Liver (tissue), 3 donors: ENCODE results near the gene CHRDL1.

Source experiments
- EGR1 ChIP-seq, 2 donors: IDR thresholded peaks; 2 replicates each; pipeline ENCODE4 v1.6.1; 2016 to 2018; ENCODE audit warnings: antibody characterized with exemption in 2 of 2, low read depth in 2 of 2
- FOXA1 ChIP-seq: IDR thresholded peaks from 2 replicates; pipeline ENCODE4 v1.6.1; 2016; ENCODE audit warnings: antibody characterized with exemption
- FOXA2 ChIP-seq: IDR thresholded peaks from 2 replicates; pipeline ENCODE4 v1.6.1; 2016; ENCODE audit warnings: antibody characterized with exemption
- GABPA ChIP-seq, 2 donors: IDR thresholded peaks in 1 of 2; conservative IDR thresholded peaks in 1 of 2; 2 replicates each; pipeline ENCODE4 v1.6.1; 2016; ENCODE audit warnings: antibody characterized with exemption in 2 of 2, mild to moderate bottlenecking in 1 of 2, moderate library complexity in 1 of 2
- JUND ChIP-seq, 2 donors: IDR thresholded peaks; 2 replicates each; pipeline ENCODE4 v1.6.1; 2016; ENCODE audit warnings: antibody characterized with exemption in 2 of 2
- NR2F2 ChIP-seq: IDR thresholded peaks from 2 replicates; pipeline ENCODE4 v1.6.1; 2016; ENCODE audit warnings: antibody characterized with exemption
- RXRA ChIP-seq, 2 donors: IDR thresholded peaks; 2 replicates each; pipeline ENCODE4 v1.6.1; 2017 to 2018; ENCODE audit warnings: antibody characterized with exemption in 2 of 2, mild to moderate bottlenecking in 1 of 2
- SP1 ChIP-seq: IDR thresholded peaks from 2 replicates; pipeline ENCODE4 v1.6.1; 2018; ENCODE audit warnings: antibody characterized with exemption, mild to moderate bottlenecking
- TAF1 ChIP-seq: conservative IDR thresholded peaks from 2 replicates; pipeline ENCODE4 v1.6.1; 2016; ENCODE audit warnings: antibody characterized with exemption, mild to moderate bottlenecking
- TF ChIP-seq, protein P1 (sequence below): fragments of 150-350 bp; IDR thresholded peaks from 2 replicates; pipeline ENCODE4 v1.5.1; 2017; ENCODE audit warnings: improper control_type of control experiment, low read depth, low read length; ENCODE audit not compliant: missing input control
- TF ChIP-seq, protein P2 (sequence below): IDR thresholded peaks from 2 replicates; pipeline ENCODE4 v1.6.1; 2016; ENCODE audit warnings: antibody characterized with exemption, mild to moderate bottlenecking
- TF ChIP-seq, protein P3 (sequence below): IDR thresholded peaks from 2 replicates; pipeline ENCODE4 v1.6.1; 2016; ENCODE audit warnings: antibody characterized with exemption
- donor health status: healthy.
- donor health status: healthy.

DNA sequence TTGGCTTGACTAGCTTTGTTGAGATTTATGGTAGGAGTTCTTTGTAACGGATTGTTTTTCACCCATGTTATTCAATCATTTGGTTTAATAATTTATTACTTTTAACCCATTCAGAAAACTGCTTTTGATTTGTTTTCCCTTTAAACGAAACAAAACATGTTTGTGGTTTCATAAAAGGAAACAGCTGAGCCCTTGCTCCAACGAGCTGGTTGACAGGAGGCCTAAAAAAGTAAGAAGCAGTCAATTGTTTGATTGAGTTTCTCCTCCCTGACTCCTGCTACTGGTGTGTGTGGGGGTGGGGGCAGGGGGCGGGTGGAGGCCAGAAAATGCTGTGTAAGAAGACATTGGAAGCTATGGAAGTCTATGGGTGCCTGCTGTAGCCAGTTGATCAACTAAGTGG, 102.8 kb downstream of the CHRDL1 start:
- TF ChIP-seq JUND (IDR thresholded peaks at IDR 0.05) = no peak
- no peak for TF ChIP-seq RXRA (IDR thresholded peaks at IDR 0.05)
- TF ChIP-seq, protein P1, sequence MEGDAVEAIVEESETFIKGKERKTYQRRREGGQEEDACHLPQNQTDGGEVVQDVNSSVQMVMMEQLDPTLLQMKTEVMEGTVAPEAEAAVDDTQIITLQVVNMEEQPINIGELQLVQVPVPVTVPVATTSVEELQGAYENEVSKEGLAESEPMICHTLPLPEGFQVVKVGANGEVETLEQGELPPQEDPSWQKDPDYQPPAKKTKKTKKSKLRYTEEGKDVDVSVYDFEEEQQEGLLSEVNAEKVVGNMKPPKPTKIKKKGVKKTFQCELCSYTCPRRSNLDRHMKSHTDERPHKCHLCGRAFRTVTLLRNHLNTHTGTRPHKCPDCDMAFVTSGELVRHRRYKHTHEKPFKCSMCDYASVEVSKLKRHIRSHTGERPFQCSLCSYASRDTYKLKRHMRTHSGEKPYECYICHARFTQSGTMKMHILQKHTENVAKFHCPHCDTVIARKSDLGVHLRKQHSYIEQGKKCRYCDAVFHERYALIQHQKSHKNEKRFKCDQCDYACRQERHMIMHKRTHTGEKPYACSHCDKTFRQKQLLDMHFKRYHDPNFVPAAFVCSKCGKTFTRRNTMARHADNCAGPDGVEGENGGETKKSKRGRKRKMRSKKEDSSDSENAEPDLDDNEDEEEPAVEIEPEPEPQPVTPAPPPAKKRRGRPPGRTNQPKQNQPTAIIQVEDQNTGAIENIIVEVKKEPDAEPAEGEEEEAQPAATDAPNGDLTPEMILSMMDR = no peak
- TF ChIP-seq GABPA (IDR thresholded peaks at IDR 0.05 in 1 of 2, conservative IDR thresholded peaks at IDR 0.05 in 1 of 2) = no peak
- TF ChIP-seq NR2F2 = no peak
- TF ChIP-seq FOXA1 = no peak
- no peak for TF ChIP-seq FOXA2
- no peak for TF ChIP-seq SP1
- TF ChIP-seq, protein P2, sequence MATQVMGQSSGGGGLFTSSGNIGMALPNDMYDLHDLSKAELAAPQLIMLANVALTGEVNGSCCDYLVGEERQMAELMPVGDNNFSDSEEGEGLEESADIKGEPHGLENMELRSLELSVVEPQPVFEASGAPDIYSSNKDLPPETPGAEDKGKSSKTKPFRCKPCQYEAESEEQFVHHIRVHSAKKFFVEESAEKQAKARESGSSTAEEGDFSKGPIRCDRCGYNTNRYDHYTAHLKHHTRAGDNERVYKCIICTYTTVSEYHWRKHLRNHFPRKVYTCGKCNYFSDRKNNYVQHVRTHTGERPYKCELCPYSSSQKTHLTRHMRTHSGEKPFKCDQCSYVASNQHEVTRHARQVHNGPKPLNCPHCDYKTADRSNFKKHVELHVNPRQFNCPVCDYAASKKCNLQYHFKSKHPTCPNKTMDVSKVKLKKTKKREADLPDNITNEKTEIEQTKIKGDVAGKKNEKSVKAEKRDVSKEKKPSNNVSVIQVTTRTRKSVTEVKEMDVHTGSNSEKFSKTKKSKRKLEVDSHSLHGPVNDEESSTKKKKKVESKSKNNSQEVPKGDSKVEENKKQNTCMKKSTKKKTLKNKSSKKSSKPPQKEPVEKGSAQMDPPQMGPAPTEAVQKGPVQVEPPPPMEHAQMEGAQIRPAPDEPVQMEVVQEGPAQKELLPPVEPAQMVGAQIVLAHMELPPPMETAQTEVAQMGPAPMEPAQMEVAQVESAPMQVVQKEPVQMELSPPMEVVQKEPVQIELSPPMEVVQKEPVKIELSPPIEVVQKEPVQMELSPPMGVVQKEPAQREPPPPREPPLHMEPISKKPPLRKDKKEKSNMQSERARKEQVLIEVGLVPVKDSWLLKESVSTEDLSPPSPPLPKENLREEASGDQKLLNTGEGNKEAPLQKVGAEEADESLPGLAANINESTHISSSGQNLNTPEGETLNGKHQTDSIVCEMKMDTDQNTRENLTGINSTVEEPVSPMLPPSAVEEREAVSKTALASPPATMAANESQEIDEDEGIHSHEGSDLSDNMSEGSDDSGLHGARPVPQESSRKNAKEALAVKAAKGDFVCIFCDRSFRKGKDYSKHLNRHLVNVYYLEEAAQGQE = no peak
- TF ChIP-seq TAF1 = no peak
- no peak for TF ChIP-seq EGR1 (IDR thresholded peaks at IDR 0.05; ENCODE audit: low read depth in 2 of 2)
- TF ChIP-seq, protein P3, sequence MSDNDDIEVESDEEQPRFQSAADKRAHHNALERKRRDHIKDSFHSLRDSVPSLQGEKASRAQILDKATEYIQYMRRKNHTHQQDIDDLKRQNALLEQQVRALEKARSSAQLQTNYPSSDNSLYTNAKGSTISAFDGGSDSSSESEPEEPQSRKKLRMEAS = no peak
